BJ (cell line): ENCODE measurements around the gene FAM107B. TPM values are rescaled to one million over a fixed set of nuclear protein-coding genes. Genes with fewer than 3 reads are reported as not detected.
"Not testable (repeated sequence)": the region's sequence is repeated elsewhere in the genome, so short reads cannot be mapped to it uniquely, and the experiment has no call there.

ENCODE experiments used
- CTCF ChIA-PET: fragments of 350-600 bp; formaldehyde crosslinking; extraction: SDS; loops from one replicate; lab custom pipeline; 2021; ENCODE audit warnings: antibody characterized with exemption, inconsistent platforms; lab: Yijun Ruan, JAX
- POLR2A ChIA-PET: fragments of 300-600 bp; sonication (Branson Sonifier 250); formaldehyde crosslinking; extraction: SDS; loops from one replicate; lab custom pipeline; 2021; ENCODE audit warnings: antibody characterized with exemption; lab: Charles Lee
- DNase-seq: peaks from one replicate; pipeline ENCODE4 v3.0.0-alpha.2; 2011; ENCODE audit warnings: low read depth
- H3K27me3 ChIP-seq: 2 replicates; pipeline ENCODE4 v1.6.0; 2011; ENCODE audit warnings: low read length; ENCODE audit not compliant: control insufficient read depth, insufficient read depth
- H3K36me3 ChIP-seq: 2 replicates; pipeline ENCODE4 v1.5.1; 2011; ENCODE audit warnings: low read length; ENCODE audit not compliant: control insufficient read depth, insufficient read depth
- H3K4me3 ChIP-seq: 2 replicates; pipeline ENCODE4 v1.5.1; 2011; ENCODE audit warnings: low read depth, mild to moderate bottlenecking, control low read depth, low read length
- CTCF ChIP-seq: IDR thresholded peaks from 2 replicates; pipeline ENCODE4 v1.5.1; 2011; ENCODE audit warnings: low read depth, mild to moderate bottlenecking, control low read depth, inconsistent platforms, low read length, moderate library complexity; ENCODE audit not compliant: insufficient read depth
- polyA plus RNA-seq: library from polyadenylated mRNA; depleted of rRNA; stranded (reverse); fragments of >200 nt; gene quantifications from 2 replicates; pipeline ENCODE4 v1.2.3, GENCODE V29; 2011

The FAM107B gene
- polyA plus RNA-seq, 1 experiment, result 11.3 TPM

DNA sequence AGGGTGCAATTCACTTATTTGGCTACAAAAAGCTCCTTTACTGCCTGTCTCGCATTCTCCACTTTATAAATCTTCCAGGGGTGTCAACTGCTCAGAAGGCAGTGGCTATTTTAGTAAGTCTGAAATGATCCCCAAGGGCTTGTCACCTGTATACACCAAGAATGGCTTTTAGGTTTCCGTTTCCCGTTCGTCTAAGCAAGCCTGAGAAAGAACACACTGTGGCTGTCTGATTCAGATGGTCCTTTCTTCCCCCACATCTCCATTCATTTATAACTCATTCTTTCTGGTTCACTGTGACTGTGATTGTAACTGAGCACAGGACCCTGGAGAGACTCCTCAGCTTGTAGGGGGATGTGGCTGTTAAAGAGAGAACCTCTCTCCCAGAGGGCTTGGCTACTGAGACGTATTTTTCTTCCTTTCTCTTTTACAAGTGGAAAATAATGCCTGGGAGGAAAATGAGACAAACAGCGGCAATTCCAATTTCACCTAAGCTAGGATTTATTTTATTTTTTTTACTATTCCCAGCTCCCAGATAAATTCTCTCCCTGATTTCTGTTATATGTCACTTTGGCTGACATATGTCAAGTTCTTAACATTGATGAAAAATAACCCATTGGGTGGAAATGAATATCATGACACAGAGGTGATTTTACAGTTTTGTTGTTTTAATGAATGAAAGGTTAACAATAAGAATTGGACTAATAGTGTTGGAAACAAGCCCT lies 129.3 kb downstream of the FAM107B start:
- no peak for DNase-seq
- Histone ChIP-seq H3K36me3 (no peaks in the 10 kb centered on the region), H3K4me3 (no peak overlapping the region), H3K27me3 (peaks cover 10% of the 10 kb centered on the region; the same call in 1 of the 2 replicates)
- ChIA-PET POLR2A (no interaction called here), CTCF (interaction anchor here (1.0 kb wide), 1 partner anchor 18 kb away, joined by 3 read pairs; no protein-coding TSS in a partner anchor)
- TF ChIP-seq CTCF, result no peak

GRCh38 chr10:14639637-14640036 lies 135.1 kb downstream of the FAM107B start:
- Histone ChIP-seq H3K4me3 (no peak overlapping the region), H3K27me3 (peaks cover 10% of the 10 kb centered on the region; the same call in 1 of the 2 replicates), H3K36me3 (no peaks in the 10 kb centered on the region)
- no peak for DNase-seq
- TF ChIP-seq CTCF, result no peak
- CTCF ChIA-PET, result no interaction called here
- POLR2A ChIA-PET, result no interaction called here

GRCh38 chr10:14635043-14635710 lies 139.5 kb downstream of the FAM107B start:
- Histone ChIP-seq H3K4me3 (no peak overlapping the region), H3K36me3 (no peaks in the 10 kb centered on the region), H3K27me3 (0 out of 2 replicates have a peak, but pooled peaks cover 3% of the 10 kb centered on the region)
- DNase-seq, result no peak
- ChIA-PET POLR2A (no interaction called here), CTCF (interaction anchor here (0.9 kb wide), 1 partner anchor 11 kb away, joined by 3 read pairs; no protein-coding TSS in a partner anchor)
- no peak for TF ChIP-seq CTCF

DNA sequence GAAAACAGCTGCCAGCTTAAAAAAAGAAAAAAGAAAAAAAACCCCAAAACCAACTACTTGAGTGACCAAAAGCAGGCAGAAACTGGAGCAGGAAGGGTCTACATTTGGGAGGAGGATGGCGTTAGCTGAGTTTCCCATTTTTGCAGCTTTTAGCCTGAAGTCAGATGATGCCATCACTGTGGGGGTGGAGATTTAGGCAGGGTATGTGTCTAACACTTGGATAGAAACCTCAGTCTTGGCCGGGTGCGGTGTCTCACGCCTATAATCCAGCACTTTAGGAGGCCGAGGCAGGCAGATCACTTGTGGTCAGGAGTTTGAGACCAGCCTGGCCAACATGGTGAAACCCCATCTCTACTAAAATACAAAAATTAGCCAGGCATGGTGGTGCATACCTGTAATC lies 140.1 kb downstream of the FAM107B start:
- DNase-seq, POLR2A ChIA-PET, H3K4me3 ChIP-seq, H3K36me3 ChIP-seq, H3K27me3 ChIP-seq: not testable (repeated sequence)
- CTCF ChIA-PET, result interaction anchor here (0.9 kb wide), 2 partner anchors 11 to 15 kb away, joined by 3 read pairs; no protein-coding TSS in a partner anchor

- DNase-seq, result no peak
- ChIA-PET CTCF (interaction anchor here (0.5 kb wide), 1 partner anchor 136 kb away, joined by 3 read pairs; no protein-coding TSS in a partner anchor), POLR2A (no interaction called here)
- H3K4me3 ChIP-seq, result no peak overlapping the region
- H3K36me3 ChIP-seq, result no peaks in the 10 kb centered on the region
- no peaks in the 10 kb centered on the region for H3K27me3 ChIP-seq
- TF ChIP-seq CTCF, result no peak
These were observed 148.8 kb downstream of the FAM107B start for GRCh38 chr10:14625765-14626525.
